ENCODE results near the gene MYO7B.

The MYO7B gene

DNA sequence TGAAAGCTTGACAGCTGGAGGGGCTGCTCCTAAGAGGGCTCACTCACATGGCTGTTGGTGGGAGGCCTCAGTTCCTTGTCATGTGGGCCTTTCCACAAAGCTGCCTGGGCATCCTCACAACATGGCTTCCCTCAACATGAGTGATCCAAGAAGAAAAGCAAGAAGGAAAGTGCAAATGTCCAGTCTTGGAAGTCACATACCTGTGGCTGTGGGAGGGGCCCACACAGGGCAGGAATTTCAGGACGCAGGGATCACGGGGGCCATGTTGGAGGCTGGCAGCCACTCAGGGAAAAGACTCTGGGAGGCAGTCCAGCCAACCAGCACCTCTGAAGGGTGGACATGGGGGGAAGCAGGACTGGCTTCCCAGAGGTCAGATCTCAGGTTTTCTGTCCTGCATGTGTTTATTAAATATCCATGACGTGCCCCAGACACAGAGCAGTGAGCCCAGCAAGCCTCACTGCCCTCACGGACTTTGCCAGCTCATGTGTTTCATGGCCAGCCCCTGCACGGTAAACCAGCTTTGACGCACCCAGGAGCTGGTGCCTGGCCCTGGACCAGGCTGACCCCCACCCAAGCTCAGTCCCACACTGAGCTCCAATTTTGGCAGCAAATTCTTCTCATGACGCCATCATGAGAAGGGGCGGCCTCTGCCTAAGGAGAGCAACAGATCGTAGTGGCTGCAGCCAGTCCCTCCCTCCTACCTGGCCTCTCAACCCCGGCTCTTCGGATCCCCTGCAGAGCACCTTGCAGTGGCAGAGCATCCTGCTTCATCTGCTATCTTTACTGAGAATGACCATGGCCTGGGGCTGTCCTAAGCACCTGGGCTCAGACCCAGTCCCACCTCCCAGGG lies 75.8 kb downstream of the MYO7B start:
- DNase-seq: no peak

DNA sequence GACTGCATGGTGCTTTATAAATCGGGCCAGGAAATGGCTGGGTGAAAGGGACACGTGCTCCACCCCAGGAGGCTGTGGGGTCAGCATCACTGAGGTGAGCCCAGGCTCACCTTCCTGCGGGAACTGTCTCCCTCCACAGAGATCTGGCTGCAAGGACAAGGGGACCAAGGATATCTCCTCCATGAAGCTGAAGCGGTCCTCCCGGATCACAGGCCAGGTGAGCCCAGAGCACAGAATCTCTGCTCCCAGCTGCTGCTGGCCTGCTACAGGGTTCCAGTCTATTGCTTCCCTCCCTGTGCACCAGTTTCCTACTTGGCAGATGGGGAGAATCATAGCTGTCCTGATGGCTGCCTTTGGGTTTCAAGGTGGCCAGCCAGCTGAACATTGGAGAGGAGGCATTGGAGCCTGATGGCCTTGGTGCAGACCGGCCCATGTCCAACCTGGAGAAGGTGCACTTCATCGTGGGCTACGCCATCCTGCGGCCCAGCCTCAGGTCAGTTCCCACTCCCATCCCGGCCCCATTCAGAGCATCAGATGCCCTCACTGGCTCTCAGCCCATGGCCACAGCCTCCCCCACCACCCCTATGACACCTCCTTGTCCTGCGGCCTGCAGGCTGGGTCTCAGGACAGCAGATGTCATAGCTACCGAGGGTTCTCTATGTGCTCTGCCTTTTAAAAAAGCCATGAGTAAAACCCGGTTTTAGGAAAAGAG lies 76.8 kb downstream of the MYO7B start:
- DNase-seq: no peak

DNA sequence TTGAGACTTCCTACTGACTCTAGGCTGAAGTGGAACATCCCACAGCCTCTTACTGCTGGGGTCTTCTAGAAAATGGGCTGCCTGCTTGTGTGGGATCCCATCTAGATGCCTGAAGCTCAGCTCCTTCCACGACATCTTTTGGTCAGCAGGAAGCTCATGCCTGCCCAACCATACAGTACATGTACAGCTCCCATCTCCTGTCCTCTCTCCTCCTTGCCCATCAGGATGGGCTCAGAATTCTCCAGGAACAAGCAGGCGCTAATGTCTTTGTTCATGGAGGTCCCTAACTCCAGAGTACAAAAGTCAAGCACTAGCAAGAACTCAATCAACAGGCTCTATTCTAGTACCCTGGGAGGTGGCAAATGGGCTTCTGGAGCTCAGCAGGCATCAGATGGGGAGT lies 78.8 kb downstream of the MYO7B start:
- no peak for DNase-seq

DNA sequence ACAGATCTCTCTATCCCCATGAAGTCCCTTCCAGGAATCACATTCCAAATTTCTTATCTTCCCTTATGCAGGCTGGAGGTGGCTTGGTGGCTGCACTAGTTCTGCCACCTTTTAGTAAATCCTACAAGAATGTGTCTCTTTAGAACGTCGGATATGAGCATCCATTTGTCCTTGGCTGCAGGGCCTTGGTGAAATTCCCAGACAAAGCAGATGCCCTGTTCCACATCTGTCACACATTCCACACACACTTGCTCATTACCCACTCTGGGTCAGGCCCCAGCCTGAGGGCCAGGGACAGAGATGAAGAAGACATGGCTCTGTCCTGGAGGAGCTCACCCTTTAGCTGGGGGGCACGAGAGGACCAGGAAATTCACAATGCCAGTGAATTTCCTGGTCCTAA lies 79.2 kb downstream of the MYO7B start:
- no peak for DNase-seq

DNA sequence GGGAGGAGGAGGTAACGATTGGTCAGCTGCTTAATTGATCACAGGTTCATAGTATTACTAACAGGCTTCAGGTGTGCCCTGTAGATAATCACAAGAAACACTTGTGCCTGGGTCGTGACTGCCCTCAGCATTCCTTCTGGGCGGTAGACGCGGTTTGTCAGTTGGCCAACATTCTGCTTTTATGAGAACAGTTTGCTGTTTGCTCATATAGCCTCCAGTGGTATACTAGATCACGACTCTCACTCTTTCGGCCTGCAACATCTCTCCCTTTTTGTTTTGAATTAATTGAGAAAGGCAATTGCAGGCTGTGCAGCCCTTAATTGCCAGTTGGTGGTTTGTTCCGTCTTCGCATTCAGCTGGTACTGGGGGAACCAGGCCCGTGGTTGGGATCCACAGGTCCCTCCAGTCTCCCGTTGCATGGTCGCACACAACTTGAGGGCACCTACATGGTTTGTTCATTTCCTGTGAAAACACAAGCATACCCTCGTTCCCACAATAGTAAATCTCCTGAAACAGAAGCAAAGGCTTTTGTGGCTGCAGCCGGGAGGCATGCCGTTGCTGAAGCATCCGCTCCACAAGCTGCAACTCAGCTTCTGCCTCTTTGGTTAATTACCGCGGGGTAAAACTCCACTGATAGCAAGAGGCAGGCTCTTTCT lies 80.2 kb downstream of the MYO7B start:
- DNase-seq: no peak

DNA sequence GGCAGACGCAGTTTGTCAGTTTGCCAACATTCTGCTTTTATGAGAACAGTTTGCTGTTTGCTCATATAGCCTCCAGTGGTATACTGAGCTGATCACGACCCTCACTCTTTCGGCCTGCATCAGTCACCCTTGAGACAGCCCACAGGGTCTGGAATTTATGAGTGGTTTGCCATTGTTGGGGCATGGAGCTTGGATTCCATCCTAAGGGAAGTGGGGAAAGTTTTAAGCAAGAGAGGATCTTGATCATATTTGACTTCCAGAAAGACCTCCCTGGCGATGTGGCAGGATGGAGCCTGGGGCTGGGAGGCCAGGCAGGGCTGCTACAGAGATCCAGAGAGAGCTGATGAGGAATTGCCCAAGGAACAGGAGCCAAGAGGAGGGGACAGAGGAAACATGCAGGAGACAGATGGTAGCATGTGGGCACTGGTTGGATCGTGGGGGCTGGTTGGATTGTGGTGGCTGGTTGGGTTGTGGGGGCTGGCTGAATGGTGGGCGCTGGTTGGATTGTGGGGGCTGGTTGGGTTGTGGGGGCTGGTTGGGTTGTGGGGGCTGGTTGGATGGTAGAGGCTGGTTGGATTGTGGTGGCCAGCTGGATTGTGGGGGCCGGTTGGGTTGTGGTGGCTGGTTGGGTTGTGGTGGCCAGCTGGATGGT lies 83.2 kb downstream of the MYO7B start:
- DNase-seq: no peak

DNA sequence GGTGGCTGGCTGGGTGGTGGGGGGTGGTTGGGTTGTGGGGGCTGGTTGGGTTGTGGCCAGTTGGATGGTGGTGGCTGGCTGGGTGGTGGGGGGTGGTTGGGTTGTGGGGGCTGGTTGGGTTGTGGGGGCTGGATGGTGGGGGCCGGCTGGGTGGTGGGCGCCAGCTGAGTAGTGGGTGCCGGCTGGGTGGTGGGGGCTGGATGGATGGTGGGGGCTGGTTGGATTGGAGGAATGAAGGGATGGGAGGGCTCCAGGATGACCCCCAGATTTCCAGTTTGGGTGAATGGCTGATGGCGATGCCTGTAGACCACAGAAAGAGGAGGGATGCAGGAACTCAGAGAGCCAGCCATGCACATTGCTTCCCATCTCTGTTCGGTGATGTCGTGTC lies 83.7 kb downstream of the MYO7B start:
- no peak for DNase-seq

DNA sequence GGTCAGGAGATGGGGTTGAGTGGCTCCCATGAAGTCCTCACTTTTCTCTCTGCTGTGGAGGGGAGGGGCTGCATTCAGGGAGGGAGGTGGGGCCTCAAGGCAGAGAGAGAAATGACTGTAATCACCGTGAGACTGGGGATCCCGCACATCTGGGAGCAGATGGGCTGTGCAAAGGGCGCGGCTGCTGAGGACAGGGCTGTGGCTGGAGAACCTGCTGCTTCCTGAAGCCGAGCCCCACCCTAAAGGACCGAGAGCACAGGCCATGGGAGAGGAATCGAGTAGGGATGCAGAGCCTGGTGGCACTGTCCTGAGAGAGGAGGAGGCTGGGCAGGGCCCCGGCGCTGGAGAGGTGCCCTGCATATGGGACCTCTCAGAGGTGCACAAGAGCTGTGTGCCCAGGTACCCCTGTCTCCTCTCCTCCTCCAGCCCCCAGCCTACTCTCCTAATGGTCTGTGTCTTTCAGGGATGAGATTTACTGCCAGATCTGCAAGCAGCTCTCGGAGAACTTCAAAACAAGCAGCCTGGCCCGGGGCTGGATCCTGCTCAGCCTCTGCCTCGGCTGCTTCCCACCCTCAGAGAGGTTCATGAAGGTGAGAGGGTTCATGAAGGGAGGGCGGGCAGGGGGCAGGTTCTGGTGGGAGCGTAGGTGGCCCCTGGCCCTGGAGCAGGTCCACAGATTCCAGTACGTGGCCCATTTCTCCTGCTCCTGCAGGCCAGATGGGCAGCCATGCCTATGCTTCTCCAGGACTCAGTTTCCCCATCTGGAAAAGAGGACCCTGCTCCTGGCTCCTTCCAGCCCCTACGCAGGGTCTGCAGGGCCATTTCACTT lies 84.6 kb downstream of the MYO7B start:
- no peak for DNase-seq

DNA sequence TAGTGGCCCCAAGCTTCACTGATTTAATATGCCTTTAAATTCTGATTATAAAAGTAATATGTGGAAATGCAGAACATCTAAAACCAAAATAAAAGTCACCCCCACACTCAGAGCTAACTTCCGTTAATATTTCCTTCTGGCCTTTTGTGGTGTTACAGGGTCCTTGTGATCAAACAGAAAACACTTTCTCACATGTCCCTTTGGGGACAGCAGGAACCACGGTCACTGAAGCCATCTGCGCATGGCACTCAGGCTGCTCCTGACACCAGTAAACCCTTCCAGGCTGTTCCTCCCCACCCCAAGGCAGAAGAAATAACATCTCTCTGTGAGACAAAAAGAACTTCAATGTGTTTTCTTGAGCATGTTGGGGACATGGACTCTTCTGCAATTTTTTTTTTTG lies 85.4 kb downstream of the MYO7B start:
- DNase-seq: no peak

DNA sequence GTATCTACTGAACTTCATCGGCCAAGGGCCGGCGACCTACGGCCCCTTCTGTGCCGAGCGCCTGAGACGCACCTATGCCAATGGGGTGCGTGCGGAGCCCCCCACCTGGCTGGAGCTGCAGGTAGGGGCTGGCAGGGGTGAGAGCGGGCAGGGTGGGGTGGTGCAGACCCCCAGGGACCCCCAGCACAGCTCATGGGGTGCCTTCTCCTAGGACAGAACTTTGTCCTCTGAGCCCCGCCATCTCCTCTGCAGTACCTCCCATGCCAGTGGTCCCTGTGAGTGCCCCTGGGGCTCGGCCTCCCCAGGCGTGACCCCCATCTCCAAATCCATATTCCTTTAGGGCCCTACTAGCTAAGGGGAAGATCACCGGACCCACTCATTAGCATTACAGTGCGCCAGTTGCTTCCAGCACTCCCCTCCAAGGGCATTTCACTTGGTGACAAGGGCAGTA lies 86.5 kb downstream of the MYO7B start:
- DNase-seq: no peak

DNA sequence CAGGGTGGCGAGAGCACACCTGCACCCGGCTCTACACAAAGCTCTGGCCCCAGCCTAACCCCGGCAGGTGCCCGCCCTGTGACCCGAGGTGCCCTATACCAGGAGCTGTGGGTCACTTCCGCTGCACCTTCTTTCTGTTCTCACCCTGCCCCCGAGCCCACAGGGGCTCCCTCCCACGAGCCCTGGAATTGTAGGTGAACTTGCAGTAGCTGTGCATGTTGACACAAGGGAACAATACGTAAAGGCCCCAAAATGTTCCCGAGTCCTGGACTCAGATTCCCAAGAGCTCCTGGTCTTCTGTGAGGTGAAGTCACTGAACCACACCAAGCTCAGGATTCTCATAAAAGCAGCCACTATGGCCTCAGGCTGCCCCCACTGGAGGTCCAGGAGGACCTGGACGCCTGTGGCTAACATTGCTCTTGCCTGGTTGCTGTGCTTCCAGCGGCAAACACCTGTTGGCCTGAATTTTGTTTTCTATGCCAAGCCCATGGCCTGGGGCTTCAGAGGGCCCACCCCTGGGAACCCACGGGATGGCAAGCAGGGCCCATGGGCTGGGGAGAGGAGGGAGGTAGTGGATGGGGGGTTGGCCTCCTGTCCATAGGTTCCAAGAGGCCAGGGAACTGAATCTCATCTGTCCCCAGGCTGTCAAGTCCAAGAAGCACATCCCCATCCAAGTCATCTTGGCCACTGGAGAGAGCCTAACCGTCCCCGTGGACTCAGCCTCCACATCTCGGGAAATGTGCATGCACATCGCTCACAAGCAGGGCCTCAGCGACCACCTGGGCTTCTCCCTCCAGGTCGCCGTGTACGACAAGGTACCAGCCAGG lies 87.3 kb downstream of the MYO7B start:
- no peak for DNase-seq

DNA sequence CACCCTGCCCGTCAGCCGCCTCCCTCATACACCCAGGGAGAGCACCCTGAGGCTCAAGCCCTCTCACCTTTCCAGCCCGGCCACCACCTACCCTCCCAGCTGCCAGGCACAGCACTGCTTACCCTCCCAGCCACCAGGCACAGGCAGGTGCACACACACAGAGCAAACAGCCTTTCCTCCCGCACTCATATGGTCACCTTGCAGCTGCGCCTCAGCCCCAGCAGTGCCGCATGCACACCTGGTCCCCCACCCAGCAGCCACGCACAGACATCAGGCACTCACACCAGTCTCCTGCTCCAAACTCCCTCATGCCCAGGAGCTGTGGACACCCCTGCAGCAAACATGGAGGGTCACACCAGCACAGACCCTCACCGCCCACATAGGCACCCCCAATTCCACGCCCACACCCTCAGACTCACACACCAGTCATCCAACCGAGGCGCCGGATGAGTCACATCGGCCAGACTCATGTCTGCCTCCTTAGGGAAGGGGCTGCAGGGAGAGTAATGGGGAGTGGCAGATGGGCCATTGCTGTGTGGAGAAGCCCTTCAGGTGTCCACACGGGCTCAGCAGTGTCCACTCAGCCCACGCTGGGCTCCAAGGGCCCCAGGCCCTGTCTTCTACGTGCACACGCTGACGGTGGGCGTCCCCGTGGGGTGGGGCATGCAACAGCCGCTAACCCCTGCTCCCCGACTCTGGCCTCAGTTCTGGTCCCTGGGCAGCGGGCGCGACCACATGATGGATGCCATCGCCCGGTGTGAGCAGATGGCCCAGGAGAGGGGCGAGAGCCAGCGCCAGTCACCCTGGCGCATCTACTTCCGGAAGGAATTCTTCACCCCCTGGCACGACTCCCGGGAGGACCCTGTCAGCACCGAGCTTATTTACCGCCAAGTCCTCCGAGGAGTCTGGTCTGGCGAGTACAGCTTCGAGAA lies 88.2 kb downstream of the MYO7B start:
- DNase-seq: no peak

DNA sequence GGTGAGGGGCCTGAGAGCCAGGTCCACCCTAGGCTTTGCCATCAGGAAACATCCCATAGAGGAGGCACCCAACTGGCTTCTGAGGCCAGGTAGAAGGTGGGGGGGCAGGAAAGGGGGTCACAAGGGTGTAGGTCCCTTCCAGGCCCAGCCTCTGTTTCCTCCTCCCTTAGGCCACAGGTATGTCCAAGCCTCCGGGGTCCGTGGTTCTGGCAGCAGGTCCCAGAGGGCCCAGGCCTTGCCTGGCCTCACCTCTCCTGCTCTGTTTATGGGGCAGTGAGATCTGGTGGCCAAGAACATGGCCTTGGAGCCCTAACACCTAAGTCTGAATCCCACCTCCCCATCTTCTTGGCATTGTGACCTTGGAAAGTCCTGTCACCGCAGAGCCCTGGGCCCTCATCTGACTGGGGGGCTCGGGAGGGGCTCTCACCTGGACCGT lies 88.9 kb downstream of the MYO7B start:
- no peak for DNase-seq

DNA sequence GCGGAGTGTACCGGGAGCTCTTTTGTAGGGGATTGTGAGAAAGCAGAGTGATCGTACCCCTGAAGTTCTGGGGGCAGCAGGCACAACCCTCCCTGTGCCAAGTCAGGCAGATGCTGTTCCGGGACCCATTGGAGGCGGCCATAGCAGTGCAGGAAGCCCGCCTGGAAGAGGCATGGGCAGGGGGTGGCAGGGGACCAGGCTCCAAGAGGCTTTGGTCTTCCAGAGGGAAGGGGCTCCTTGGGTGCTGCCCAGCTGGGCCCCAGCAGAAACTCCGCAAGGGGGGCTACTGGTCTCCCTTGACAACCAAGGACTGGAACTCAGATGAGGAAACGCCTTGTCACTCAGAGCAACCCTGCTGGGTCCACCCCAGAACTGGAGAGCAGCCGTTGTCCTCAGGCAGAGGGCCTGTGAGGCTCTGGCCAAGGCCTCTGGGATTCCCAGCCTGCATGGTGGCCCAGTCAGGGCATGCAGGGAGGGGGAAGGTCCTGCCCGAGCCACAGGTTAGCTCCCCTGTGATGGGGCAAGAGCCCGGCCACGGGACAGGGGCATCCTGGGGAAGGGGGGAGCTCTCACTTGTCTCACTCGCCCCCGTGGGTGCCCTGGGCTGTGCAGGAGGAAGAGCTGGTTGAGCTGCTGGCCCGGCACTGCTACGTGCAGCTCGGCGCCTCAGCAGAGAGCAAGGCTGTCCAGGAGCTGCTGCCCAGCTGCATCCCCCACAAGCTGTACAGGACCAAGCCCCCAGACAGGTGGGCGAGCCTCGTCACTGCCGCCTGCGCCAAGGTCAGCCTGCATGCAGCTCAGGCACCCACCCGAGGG lies 89.5 kb downstream of the MYO7B start:
- DNase-seq: no peak

DNA sequence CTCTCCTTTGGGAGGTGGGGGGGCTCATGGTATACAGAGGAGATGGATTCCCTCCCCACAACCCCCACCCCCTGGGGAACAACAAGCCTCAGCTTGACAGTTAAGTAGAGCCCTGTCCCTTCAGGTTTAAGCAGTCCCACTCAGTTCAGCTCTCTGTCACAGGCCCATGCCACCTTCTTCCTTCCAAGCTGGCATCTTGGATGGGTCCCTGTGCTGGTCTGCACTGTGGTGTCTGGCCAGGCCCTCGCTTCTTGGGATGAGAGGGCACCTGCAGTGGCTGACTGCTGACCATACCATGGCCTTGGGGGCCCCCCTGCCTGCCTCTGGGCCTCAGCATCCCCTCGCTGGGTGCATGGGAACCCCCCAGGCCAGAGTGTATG lies 90.1 kb downstream of the MYO7B start:
- DNase-seq: no peak

DNA sequence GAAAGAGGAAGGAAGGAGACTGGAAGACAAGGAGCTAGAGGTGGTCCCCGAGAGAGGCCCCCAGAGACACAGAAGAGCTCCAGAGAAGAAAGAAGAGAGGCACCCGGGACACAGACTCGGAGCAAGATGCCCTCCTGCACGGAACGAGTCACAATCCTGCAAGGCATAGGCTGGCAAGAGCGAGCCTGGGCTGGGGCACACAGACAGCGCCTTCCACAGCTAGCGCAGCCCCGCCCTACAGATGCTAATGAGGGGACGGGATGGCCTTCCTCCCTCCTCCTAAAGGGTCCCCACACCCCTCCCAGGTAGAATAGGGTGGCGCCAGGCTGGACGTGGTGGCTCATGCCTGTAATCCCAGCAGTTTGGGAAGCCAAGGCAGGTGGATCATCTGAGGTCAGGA lies 90.7 kb downstream of the MYO7B start:
- DNase-seq: no peak

DNA sequence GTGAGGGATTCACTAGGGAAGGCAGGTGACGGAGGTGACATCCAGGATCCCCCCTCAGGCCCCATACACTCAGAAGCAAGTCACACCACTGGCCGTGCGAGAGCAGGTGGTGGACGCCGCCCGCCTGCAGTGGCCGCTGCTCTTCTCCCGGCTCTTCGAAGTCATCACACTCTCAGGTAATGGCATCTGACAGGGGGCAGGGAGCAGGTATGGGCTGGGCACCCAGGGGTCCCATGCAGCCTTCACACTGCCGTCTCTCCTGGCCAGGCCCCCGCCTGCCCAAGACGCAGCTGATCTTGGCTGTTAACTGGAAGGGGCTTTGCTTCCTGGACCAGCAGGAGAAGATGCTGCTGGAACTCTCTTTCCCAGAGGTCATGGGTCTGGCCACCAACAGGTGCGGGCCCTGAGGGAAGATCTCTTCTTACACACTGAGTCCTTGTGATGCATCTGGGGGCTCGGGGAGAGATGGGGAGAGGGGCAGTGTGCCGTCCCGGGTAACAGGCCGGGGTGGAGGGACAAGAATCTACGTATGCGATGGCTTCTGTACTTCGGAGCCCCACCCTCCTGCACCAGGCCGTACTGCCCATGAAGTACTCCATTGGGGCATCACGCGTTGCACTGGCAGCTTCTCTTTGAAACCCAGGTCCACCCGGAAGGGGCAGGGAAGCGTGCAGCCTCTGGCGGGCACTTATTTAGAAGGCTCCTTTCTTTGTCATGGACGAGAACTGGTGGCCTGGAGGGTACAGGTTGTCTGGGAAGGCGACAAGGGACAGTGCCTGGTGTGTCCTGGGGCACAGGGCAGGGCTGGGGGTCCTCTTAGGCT lies 91.6 kb downstream of the MYO7B start:
- no peak for DNase-seq
